Measurements from ENCODE around the gene BST2.
A peak's percentile ranks its signal among the peaks of the same experiment; 100 is the strongest.

BST2 gene

DNA sequence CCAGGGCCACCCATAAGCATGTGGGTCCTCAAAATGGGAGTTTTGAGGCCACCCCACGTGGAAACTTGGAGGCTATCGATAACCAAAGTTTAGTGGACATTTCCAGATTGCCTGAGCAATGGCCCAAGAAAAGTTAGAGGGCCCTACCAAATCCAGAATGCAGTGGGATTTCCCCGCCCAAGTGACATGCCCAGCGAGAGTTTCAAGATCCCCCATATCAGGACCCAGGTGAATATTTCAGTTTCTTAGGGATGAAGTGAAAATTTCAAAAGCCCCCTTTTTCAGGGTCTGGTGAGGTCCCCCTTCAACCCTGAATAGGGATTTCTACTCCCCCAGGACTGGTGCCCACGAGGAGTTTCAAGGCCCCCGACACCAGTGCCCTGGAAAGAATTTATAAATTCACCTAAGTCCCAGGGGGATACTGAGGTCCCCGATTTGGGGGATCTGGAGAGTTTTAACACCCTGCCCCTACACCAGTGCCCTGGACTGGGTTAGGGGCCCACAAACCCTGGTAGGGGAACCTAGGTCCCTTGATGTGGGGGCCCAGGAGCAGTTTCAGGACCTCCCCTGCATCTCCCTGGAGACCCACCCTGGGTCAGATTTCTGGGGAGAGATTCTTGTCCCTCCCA lies 695 bp downstream of the BST2 start (continued):
- TF ChIP-seq, protein P1, sequence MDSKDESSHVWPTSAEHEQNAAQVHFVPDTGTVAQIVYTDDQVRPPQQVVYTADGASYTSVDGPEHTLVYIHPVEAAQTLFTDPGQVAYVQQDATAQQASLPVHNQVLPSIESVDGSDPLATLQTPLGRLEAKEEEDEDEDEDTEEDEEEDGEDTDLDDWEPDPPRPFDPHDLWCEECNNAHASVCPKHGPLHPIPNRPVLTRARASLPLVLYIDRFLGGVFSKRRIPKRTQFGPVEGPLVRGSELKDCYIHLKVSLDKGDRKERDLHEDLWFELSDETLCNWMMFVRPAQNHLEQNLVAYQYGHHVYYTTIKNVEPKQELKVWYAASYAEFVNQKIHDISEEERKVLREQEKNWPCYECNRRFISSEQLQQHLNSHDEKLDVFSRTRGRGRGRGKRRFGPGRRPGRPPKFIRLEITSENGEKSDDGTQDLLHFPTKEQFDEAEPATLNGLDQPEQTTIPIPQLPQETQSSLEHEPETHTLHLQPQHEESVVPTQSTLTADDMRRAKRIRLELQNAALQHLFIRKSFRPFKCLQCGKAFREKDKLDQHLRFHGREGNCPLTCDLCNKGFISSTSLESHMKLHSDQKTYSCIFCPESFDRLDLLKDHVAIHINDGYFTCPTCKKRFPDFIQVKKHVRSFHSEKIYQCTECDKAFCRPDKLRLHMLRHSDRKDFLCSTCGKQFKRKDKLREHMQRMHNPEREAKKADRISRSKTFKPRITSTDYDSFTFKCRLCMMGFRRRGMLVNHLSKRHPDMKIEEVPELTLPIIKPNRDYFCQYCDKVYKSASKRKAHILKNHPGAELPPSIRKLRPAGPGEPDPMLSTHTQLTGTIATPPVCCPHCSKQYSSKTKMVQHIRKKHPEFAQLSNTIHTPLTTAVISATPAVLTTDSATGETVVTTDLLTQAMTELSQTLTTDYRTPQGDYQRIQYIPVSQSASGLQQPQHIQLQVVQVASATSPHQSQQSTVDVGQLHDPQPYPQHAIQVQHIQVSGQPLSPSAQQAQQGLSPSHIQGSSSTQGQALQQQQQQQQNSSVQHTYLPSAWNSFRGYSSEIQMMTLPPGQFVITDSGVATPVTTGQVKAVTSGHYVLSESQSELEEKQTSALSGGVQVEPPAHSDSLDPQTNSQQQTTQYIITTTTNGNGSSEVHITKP (tag by site-specific recombination; IDR thresholded peaks at IDR 0.05), result peak; percentile 35; the same call in 1 of the 2 replicates
- TF ChIP-seq, protein P2, sequence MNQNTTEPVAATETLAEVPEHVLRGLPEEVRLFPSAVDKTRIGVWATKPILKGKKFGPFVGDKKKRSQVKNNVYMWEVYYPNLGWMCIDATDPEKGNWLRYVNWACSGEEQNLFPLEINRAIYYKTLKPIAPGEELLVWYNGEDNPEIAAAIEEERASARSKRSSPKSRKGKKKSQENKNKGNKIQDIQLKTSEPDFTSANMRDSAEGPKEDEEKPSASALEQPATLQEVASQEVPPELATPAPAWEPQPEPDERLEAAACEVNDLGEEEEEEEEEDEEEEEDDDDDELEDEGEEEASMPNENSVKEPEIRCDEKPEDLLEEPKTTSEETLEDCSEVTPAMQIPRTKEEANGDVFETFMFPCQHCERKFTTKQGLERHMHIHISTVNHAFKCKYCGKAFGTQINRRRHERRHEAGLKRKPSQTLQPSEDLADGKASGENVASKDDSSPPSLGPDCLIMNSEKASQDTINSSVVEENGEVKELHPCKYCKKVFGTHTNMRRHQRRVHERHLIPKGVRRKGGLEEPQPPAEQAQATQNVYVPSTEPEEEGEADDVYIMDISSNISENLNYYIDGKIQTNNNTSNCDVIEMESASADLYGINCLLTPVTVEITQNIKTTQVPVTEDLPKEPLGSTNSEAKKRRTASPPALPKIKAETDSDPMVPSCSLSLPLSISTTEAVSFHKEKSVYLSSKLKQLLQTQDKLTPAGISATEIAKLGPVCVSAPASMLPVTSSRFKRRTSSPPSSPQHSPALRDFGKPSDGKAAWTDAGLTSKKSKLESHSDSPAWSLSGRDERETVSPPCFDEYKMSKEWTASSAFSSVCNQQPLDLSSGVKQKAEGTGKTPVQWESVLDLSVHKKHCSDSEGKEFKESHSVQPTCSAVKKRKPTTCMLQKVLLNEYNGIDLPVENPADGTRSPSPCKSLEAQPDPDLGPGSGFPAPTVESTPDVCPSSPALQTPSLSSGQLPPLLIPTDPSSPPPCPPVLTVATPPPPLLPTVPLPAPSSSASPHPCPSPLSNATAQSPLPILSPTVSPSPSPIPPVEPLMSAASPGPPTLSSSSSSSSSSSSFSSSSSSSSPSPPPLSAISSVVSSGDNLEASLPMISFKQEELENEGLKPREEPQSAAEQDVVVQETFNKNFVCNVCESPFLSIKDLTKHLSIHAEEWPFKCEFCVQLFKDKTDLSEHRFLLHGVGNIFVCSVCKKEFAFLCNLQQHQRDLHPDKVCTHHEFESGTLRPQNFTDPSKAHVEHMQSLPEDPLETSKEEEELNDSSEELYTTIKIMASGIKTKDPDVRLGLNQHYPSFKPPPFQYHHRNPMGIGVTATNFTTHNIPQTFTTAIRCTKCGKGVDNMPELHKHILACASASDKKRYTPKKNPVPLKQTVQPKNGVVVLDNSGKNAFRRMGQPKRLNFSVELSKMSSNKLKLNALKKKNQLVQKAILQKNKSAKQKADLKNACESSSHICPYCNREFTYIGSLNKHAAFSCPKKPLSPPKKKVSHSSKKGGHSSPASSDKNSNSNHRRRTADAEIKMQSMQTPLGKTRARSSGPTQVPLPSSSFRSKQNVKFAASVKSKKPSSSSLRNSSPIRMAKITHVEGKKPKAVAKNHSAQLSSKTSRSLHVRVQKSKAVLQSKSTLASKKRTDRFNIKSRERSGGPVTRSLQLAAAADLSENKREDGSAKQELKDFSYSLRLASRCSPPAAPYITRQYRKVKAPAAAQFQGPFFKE (tag by site-specific recombination; IDR thresholded peaks at IDR 0.05; ENCODE audit: borderline replicate concordance), result no peak
- TF ChIP-seq ZNF670 (tag by site-specific recombination; IDR thresholded peaks at IDR 0.05; ENCODE audit: low read depth) (no peak), SCRT1 (tag by site-specific recombination; IDR thresholded peaks at IDR 0.05; ENCODE audit: borderline replicate concordance) (no peak)

DNA sequence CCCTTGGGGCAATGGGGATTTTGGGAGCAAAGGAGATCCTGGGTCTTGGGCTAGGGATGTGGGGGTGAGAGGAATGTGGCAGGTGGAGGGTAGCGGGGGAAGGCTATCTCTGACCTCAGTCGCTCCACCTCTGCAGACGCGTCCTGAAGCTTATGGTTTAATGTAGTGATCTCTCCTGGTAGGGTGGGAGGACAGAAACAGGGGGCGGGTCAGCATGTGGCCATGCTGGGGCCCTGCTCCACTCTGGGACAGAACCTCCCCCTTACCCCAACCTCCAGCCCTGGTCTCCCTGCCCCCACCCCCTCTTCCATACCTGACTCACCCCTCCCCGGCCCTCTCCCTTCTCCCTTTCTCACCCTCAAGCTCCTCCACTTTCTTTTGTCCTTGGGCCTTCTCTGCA lies 1.4 kb downstream of the BST2 start:
- Histone ChIP-seq H3K9me3 (ENCODE audit: control insufficient read depth, insufficient read depth, low read depth, low read length) (no peaks in the 10 kb centered on the region), H3K36me3 (ENCODE audit: control insufficient read depth in 2 of 2, insufficient read depth in 1 of 2, low read length in 2 of 2) (no peaks in the 10 kb centered on the region), H3K27ac (ENCODE audit: extremely low read depth, low read depth, low read length) (no peak overlapping the region), H3K4me3 (ENCODE audit: low read depth, low read length) (no peak overlapping the region), H3K4me1 (ENCODE audit: control insufficient read depth, insufficient read depth, low read length) (no peaks in the 10 kb centered on the region)
- ChIA-PET POLR2A (interaction anchor here (0.6 to 1.2 kb wide), 4 partner anchors 16 to 460 kb away, joined by 3 to 9 read pairs (median 8); partner anchors contain the start of gene MVB12A), CTCF (interaction anchor here (1.7 kb wide), 1 partner anchor 13 kb away, joined by 8 read pairs; no protein-coding TSS in a partner anchor)
- TF ChIP-seq ZNF76 (tag by site-specific recombination; IDR thresholded peaks at IDR 0.05; ENCODE audit: borderline replicate concordance, low read depth) (no peak), MZF1 (tag by site-specific recombination; IDR thresholded peaks at IDR 0.05; ENCODE audit: borderline replicate concordance) (no peak), EGR2 (tag by site-specific recombination; IDR thresholded peaks at IDR 0.05; ENCODE audit: low read depth) (peak; percentile 65), ZNF292 (tag by site-specific recombination; IDR thresholded peaks at IDR 0.05; ENCODE audit: borderline replicate concordance, low read depth) (no peak), ZNF146 (tag by site-specific recombination; IDR thresholded peaks at IDR 0.05) (no peak), KLF9 (tag by site-specific recombination; IDR thresholded peaks at IDR 0.05; ENCODE audit: low read depth) (no peak), ZNF302 (tag by site-specific recombination; IDR thresholded peaks at IDR 0.05; ENCODE audit: low read depth) (no peak), ZFHX2 (tag by site-specific recombination; conservative IDR thresholded peaks at IDR 0.05) (peak; percentile 64)
- TF ChIP-seq, protein P3, sequence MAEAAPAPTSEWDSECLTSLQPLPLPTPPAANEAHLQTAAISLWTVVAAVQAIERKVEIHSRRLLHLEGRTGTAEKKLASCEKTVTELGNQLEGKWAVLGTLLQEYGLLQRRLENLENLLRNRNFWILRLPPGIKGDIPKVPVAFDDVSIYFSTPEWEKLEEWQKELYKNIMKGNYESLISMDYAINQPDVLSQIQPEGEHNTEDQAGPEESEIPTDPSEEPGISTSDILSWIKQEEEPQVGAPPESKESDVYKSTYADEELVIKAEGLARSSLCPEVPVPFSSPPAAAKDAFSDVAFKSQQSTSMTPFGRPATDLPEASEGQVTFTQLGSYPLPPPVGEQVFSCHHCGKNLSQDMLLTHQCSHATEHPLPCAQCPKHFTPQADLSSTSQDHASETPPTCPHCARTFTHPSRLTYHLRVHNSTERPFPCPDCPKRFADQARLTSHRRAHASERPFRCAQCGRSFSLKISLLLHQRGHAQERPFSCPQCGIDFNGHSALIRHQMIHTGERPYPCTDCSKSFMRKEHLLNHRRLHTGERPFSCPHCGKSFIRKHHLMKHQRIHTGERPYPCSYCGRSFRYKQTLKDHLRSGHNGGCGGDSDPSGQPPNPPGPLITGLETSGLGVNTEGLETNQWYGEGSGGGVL (tag by site-specific recombination; IDR thresholded peaks at IDR 0.05), result 0 out of 2 replicates have a peak, but pooled peaks have one; percentile 25
- TF ChIP-seq, protein P4, sequence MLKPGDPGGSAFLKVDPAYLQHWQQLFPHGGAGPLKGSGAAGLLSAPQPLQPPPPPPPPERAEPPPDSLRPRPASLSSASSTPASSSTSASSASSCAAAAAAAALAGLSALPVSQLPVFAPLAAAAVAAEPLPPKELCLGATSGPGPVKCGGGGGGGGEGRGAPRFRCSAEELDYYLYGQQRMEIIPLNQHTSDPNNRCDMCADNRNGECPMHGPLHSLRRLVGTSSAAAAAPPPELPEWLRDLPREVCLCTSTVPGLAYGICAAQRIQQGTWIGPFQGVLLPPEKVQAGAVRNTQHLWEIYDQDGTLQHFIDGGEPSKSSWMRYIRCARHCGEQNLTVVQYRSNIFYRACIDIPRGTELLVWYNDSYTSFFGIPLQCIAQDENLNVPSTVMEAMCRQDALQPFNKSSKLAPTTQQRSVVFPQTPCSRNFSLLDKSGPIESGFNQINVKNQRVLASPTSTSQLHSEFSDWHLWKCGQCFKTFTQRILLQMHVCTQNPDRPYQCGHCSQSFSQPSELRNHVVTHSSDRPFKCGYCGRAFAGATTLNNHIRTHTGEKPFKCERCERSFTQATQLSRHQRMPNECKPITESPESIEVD (tag by site-specific recombination; IDR thresholded peaks at IDR 0.05), result no peak
- TF ChIP-seq, protein P5, sequence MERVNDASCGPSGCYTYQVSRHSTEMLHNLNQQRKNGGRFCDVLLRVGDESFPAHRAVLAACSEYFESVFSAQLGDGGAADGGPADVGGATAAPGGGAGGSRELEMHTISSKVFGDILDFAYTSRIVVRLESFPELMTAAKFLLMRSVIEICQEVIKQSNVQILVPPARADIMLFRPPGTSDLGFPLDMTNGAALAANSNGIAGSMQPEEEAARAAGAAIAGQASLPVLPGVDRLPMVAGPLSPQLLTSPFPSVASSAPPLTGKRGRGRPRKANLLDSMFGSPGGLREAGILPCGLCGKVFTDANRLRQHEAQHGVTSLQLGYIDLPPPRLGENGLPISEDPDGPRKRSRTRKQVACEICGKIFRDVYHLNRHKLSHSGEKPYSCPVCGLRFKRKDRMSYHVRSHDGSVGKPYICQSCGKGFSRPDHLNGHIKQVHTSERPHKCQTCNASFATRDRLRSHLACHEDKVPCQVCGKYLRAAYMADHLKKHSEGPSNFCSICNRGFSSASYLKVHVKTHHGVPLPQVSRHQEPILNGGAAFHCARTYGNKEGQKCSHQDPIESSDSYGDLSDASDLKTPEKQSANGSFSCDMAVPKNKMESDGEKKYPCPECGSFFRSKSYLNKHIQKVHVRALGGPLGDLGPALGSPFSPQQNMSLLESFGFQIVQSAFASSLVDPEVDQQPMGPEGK (tag by site-specific recombination; IDR thresholded peaks at IDR 0.05), result no peak
- TF ChIP-seq, protein P6, sequence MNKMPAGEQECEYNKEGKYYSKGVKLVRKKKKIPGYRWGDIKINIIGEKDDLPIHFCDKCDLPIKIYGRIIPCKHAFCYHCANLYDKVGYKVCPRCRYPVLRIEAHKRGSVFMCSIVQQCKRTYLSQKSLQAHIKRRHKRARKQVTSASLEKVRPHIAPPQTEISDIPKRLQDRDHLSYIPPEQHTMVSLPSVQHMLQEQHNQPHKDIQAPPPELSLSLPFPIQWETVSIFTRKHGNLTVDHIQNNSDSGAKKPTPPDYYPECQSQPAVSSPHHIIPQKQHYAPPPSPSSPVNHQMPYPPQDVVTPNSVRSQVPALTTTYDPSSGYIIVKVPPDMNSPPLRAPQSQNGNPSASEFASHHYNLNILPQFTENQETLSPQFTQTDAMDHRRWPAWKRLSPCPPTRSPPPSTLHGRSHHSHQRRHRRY (tag by site-specific recombination; IDR thresholded peaks at IDR 0.05), result no peak

Data from HEK293 (cell line).